ENCODE measurements around the gene CADM4. TPM values are rescaled to one million over a fixed set of nuclear protein-coding genes. Genes with fewer than 3 reads are reported as not detected.
"Not testable (repeated sequence)": the region's sequence is repeated elsewhere in the genome, so short reads cannot be mapped to it uniquely, and the experiment has no call there.

CADM4 gene
- polyA plus RNA-seq, 3 donors, result 1.9 to 7.1 (median 4.2) TPM

- H3K27ac ChIP-seq (ENCODE audit: low read depth, low read length), result no peak overlapping the region
- 12 to 22% (median 18%) methylated on average over 29 of the region's 29 CpGs for WGBS, 3 donors
These were observed 28.3 kb upstream of the CADM4 start for GRCh38 chr19:43667876-43668405.

GRCh38 chr19:43667126-43667875, 27.7 kb upstream of the CADM4 start:
- 54 to 68% (median 58%) methylated on average over 26 of the region's 26 CpGs for WGBS, 3 donors

GRCh38 chr19:43664018-43664417, 24.4 kb upstream of the CADM4 start:
- WGBS, 3 donors, result 35 to 64% (median 39%) methylated on average over 7 of the region's 7 CpGs
- H3K27ac ChIP-seq (ENCODE audit: low read depth, low read length), result no peak overlapping the region

More at GRCh38 chr19:43667126-43667875, 27.7 kb upstream of the CADM4 start:
- no peak overlapping the region for H3K27ac ChIP-seq (ENCODE audit: low read depth, low read length)

- WGBS, 3 donors, result 85 to 95% (median 93%) methylated on average over 6 of the region's 6 CpGs
- no peak overlapping the region for H3K27ac ChIP-seq (ENCODE audit: low read depth, low read length)
These were observed 22.8 kb upstream of the CADM4 start for GRCh38 chr19:43662487-43662886.

- 82 to 96% (median 89%) methylated on average over 6 of the region's 6 CpGs for WGBS, 3 donors
- no peak overlapping the region for H3K27ac ChIP-seq (ENCODE audit: low read depth, low read length)
These were observed 21.3 kb upstream of the CADM4 start for GRCh38 chr19:43660971-43661360.

GRCh38 chr19:43660301-43660970, 20.8 kb upstream of the CADM4 start:
- no peak overlapping the region for H3K27ac ChIP-seq (ENCODE audit: low read depth, low read length)
- WGBS, 3 donors, result 78 to 89% (median 83%) methylated on average over 7 of the region's 7 CpGs

GRCh38 chr19:43658494-43658893, 18.8 kb upstream of the CADM4 start:
- 94 to 98% (median 96%) methylated on average over 8 of the region's 8 CpGs for WGBS, 3 donors

GRCh38 chr19:43658001-43658400, 18.4 kb upstream of the CADM4 start:
- 91 to 96% (median 91%) methylated on average over 2 of the region's 2 CpGs for WGBS, 3 donors

More at GRCh38 chr19:43658494-43658893, 18.8 kb upstream of the CADM4 start:
- no peak overlapping the region for H3K27ac ChIP-seq (ENCODE audit: low read depth, low read length)

GRCh38 chr19:43656436-43656835, 16.8 kb upstream of the CADM4 start:
- WGBS, 3 donors, result 83 to 94% (median 93%) methylated on average over 3 to 6 of the region's 6 CpGs
- no peak overlapping the region for H3K27ac ChIP-seq (ENCODE audit: low read depth, low read length)

More at GRCh38 chr19:43658001-43658400, 18.4 kb upstream of the CADM4 start:
- H3K27ac ChIP-seq (ENCODE audit: low read depth, low read length), result no peak overlapping the region

- no peak overlapping the region for H3K27ac ChIP-seq (ENCODE audit: low read depth, low read length)
- 60 to 77% (median 73%) methylated on average over 5 of the region's 5 CpGs for WGBS, 3 donors
These were observed 12.9 kb upstream of the CADM4 start for GRCh38 chr19:43652546-43652874.

GRCh38 chr19:43651758-43652545, 12.3 kb upstream of the CADM4 start:
- 40 to 66% (median 63%) methylated on average over 14 of the region's 14 CpGs for WGBS, 3 donors
- no peak overlapping the region for H3K27ac ChIP-seq (ENCODE audit: low read depth, low read length)

GRCh38 chr19:43650276-43650675, 10.6 kb upstream of the CADM4 start:
- 96 to 97% (median 96%) methylated on average over 6 to 7 of the region's 7 CpGs for WGBS, 3 donors
- H3K27ac ChIP-seq (ENCODE audit: low read depth, low read length), result not testable (repeated sequence)

- WGBS, 3 donors, result 76 to 84% (median 84%) methylated on average over 2 of the region's 2 CpGs
- H3K27ac ChIP-seq (ENCODE audit: low read depth, low read length), result no peak overlapping the region
These were observed 9.9 kb upstream of the CADM4 start for GRCh38 chr19:43649514-43649913.

GRCh38 chr19:43648633-43649032, 9.0 kb upstream of the CADM4 start:
- no peak overlapping the region for H3K27ac ChIP-seq (ENCODE audit: low read depth, low read length)
- 97 to 99% (median 98%) methylated on average over 6 of the region's 6 CpGs for WGBS, 3 donors

- 75 to 87% (median 78%) methylated on average over 13 of the region's 13 CpGs for WGBS, 3 donors
- H3K27ac ChIP-seq (ENCODE audit: low read depth, low read length), result no peak overlapping the region
These were observed 4.5 kb upstream of the CADM4 start for GRCh38 chr19:43644181-43644580.

GRCh38 chr19:43643326-43643725, 3.7 kb upstream of the CADM4 start:
- 62 to 74% (median 66%) methylated on average over 3 of the region's 3 CpGs for WGBS, 3 donors
- H3K27ac ChIP-seq (ENCODE audit: low read depth, low read length), result no peak overlapping the region

- WGBS, 3 donors, result 74 to 82% (median 79%) methylated on average over 4 of the region's 4 CpGs
- H3K27ac ChIP-seq (ENCODE audit: low read depth, low read length), result no peak overlapping the region
These were observed 2.9 kb upstream of the CADM4 start for GRCh38 chr19:43642531-43642930.

- no peak overlapping the region for H3K27ac ChIP-seq (ENCODE audit: low read depth, low read length)
- 73 to 79% (median 77%) methylated on average over 2 of the region's 2 CpGs for WGBS, 3 donors
These were observed 1.7 kb upstream of the CADM4 start for GRCh38 chr19:43641333-43641732.

GRCh38 chr19:43640424-43640757, 741 bp upstream of the CADM4 start:
- 7 to 13% (median 11%) methylated on average over 8 to 9 of the region's 9 CpGs for WGBS, 3 donors
- H3K27ac ChIP-seq (ENCODE audit: low read depth, low read length), result no peak overlapping the region

All from adipose tissue (tissue), 3 donors.